SH-SY5Y (cell line): ENCODE results near the gene MFAP2.

Experiments
- GATA2 ChIP-seq: IDR thresholded peaks from 2 replicates; pipeline ENCODE4 v1.6.1; 2011; ENCODE audit warnings: mild to moderate bottlenecking, low read depth, low read length
- GATA3 ChIP-seq: IDR thresholded peaks from 2 replicates; pipeline ENCODE4 v1.6.1; 2011; ENCODE audit warnings: low read depth, mild to moderate bottlenecking, low read length, moderate library complexity

DNA sequence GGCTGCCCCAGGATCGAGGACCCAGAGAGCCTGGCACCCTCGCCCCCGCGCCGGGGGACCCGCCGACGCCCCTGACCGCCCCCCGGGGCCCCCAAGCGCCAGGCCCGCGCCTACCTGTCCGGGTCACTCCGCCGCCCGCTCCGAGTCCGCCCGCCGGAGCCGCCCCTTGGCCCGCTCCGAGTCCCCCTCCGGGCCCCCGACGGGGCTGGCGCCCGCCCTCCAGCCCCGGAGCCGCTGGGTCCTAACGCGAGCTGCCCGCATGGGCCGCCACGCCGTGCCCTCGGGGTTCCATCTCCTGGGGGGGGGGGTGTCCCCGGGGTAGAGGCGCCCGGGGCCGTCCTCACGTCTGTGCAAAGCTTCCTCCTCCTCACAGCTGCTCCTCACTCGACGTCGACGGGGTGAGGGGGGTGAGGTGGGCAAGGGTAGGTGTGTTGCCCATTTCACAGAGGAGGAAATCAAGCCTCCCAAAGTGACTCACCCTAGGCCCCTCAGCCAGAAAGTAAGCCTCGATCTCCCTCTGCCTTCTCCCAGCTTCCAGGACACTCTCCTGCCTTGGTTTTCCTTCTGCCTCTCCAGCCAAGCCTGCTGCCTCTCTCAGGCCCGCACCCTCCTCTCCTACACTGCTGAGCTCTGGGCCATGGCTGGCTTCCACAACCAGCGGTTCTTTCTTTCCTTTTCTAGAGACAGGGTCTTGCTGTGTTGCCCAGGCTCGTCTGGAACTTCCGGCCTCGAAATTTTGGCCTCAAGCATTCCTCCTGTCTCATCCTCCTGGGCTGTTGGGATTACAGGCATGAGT is at the start of gene MFAP2:
- TF ChIP-seq GATA3: no peak
- TF ChIP-seq GATA2: no peak
